ENCODE results near the gene HECTD1.
"Not testable (repeated sequence)": the region's sequence is repeated elsewhere in the genome, so short reads cannot be mapped to it uniquely, and the experiment has no call there.

DNA sequence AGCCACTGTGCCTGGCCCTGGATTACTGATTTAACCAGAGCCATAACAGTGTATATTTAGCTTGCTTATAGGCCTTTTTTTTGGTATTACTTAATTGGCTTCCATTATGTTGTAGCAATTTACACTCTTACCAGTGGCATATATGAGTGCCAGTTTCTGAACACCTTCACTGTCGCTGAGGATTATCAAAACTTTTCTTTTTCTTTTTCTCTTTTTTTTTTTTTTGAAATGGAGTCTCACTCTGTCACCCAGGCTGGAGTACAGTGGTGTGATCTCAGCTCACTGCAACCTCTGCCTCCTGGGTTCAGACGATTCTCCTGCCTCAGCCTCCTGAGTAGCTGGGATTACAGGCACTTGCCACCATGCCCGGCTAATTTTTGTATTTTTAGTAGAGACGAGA is 48.3 kb upstream of the HECTD1 start:
- not testable (repeated sequence) for TF ChIP-seq POLR2AphosphoS5, CTCF (IDR thresholded peaks at IDR 0.05)

Data from stomach (tissue), 4 donors.